BE2C (cell line): Measurements from ENCODE around the gene MXD4.

ENCODE experiments used
- DNase-seq: peaks from one replicate; pipeline ENCODE4 v3.0.0-alpha.2; 2020
- H3K27me3 ChIP-seq: fragments of 250-450 bp; sonication (Bioruptor Pico); 2 replicates; pipeline ENCODE4 v1.5.1; 2020; ENCODE audit warnings: mild to moderate bottlenecking
- H3K36me3 ChIP-seq: fragments of 250-450 bp; sonication (Bioruptor Pico); 2 replicates; pipeline ENCODE4 v1.5.1; 2020; ENCODE audit warnings: mild to moderate bottlenecking
- H3K4me1 ChIP-seq: fragments of 250-450 bp; sonication (Bioruptor Pico); 2 replicates; pipeline ENCODE4 v1.5.1; 2020
- H3K4me3 ChIP-seq: 2 replicates; pipeline ENCODE4 v1.5.1; 2011; ENCODE audit warnings: low read depth, low read length
- H3K9me3 ChIP-seq: fragments of 250-450 bp; sonication (Bioruptor Pico); 2 replicates; pipeline ENCODE4 v1.5.1; 2020
- CTCF ChIP-seq: IDR thresholded peaks from 2 replicates; pipeline ENCODE4 v1.5.1; 2012; ENCODE audit warnings: mild to moderate bottlenecking, low read depth, low read length

MXD4 gene

DNA sequence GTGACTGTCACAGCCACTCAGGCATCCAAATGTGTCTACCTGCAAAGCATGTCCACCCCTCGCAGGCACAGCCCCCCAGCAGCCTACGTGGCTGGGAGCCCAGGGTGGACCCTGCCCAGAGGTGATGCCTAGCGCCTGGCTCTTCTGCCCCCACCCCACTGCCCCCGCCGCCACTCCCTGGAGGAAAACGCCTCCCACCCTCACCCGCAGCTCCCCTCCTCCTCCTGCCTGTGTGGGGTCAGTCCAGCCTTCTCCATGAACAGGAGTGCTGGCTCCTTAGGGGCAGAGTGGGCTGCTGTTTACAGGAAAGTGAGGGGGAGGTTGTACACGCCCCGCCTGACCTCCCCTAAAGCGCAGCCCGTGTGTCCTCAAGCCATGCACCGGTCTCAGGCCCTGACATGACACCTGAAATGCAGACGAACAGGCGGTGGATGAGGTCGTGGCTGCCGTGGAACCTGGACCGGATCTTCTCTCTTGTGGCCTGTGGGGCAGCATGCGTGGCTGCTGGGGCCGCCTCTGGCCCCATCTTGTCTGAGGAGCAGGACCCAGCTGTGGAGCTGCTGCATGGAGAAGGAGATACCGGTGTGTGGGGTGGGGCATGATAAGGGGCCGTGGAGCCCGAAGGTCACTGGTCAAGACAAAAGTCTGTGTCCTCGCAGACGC is 11.9 kb upstream of the MXD4 start:
- peaks cover 16% of the 10 kb centered on the region for H3K4me1 ChIP-seq
- no peak overlapping the region for H3K4me3 ChIP-seq
- no peak for DNase-seq
- H3K27me3 ChIP-seq = no peaks in the 10 kb centered on the region
- no peak for TF ChIP-seq CTCF
- no peaks in the 10 kb centered on the region for H3K36me3 ChIP-seq
- no peaks in the 10 kb centered on the region for H3K9me3 ChIP-seq

DNA sequence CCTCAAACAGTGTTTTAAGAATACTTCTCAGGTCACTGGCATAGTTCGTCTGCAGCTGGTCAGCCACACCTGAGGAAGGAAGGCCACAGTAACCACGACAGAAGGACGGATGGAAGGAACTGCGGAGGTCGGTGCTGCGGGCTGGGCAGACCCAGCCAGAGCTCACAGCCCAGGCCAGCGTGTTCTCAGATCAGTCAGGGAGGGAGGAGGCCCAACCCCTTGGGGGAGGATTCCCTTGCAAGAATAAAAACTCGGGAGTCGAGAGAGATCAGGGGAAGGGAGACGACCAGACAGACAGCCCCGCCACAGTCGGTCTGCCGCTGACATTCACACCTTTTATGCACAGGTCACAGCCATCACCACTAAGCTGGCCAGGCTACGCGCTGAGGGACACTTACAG is 11.3 kb upstream of the MXD4 start:
- no peaks in the 10 kb centered on the region for H3K27me3 ChIP-seq
- no peaks in the 10 kb centered on the region for H3K36me3 ChIP-seq
- no peak overlapping the region for H3K4me3 ChIP-seq
- no peak for DNase-seq
- no peaks in the 10 kb centered on the region for H3K9me3 ChIP-seq
- H3K4me1 ChIP-seq = peaks cover 16% of the 10 kb centered on the region
- TF ChIP-seq CTCF = no peak

DNA sequence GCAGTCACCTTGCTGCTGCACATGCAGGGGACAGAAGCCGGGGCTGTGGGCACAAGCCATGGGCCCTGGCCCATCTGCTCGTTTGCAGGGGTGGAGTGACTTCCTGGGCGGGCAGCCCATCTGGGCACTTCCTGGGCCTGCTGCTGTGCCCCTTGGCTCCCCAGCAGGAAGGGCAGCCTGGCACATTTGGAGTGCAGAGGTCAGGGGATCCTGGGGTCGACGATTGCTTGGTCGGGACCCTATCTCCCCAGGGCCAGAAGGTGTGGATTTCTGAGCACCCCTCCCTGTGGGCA is 10.9 kb upstream of the MXD4 start:
- no peaks in the 10 kb centered on the region for H3K36me3 ChIP-seq
- H3K27me3 ChIP-seq = no peaks in the 10 kb centered on the region
- DNase-seq = no peak
- TF ChIP-seq CTCF = no peak
- H3K4me3 ChIP-seq = no peak overlapping the region
- peaks cover 16% of the 10 kb centered on the region for H3K4me1 ChIP-seq
- H3K9me3 ChIP-seq = no peaks in the 10 kb centered on the region

DNA sequence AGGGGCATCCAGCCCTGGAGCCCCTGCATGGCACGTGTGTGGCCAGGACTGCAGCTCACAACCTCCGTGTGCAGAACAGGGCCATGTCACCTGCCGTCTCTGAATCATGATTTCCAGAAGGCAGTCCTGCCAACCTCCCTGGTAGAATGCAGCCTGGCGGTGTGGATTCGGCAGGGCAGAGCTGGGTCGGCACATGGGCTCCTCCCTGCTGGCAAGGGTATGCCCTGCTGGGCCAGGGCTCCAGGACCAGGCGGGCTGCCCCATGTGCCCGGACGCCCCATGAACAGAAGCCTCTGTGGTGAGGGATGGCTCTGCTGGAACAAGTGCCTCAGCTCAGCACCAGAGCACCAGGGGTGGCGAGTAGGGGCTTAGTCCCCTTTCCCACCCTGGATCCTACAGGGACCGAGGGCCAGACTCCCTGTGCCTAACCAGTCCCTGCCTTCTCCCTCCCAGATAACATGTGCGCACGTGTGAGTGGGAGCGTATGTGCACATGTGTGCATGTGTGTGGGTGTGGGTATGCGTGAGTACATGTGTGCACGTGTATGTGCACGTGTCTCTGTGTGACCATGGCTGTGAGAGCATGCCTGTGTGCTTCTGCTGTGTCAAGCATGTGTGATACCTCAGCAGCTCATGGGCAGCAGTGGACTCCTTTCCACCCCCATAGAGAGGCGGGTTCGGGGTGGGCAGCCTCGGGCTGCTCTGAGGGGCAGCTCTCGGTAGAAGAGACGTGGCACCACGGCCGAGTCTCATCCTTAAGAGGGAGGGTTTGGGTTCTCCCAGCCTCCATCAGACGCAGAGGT is 10.3 kb upstream of the MXD4 start:
- no peak for DNase-seq
- H3K9me3 ChIP-seq = no peaks in the 10 kb centered on the region
- TF ChIP-seq CTCF = no peak
- no peaks in the 10 kb centered on the region for H3K36me3 ChIP-seq
- no peaks in the 10 kb centered on the region for H3K27me3 ChIP-seq
- H3K4me3 ChIP-seq = no peak overlapping the region
- H3K4me1 ChIP-seq = peaks cover 16% of the 10 kb centered on the region

DNA sequence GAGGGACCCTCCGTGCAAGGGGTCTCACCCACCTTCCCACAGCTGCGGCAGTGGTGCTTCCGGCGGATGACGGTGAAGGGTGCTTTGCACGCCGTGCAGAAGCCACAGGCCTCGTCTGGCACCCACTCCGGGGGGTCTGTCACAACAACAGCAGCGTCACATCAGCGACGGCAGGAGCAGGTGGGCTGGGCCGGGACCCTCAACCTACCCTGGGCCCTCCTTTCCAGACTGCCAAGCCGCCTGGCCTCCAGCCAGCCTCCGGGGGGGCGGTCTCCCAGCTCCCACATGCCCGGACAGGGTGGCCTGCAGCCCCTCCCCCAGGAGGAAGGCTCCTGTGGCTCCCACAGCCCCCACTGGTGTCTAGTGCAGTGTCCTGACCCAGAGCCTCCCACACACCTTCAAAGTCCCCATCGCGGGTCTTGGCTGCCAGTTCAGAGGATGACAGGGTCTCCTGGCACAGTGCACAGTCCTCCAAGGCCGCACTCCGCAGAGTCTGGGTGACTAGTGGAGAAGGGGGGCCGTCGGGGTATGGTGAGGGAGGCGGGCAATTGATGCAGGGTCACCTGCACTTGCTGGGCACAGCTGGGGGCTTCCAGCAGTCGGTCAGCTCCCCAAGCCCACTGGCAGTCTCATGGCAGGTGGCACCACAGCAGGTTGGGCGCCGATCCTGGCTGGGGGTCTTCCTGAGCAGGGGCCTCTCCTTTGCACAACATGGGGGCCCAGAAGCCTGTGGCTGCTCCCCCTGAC is 9.5 kb upstream of the MXD4 start:
- TF ChIP-seq CTCF = no peak
- Histone ChIP-seq H3K4me3 (no peak overlapping the region), H3K9me3 (no peaks in the 10 kb centered on the region), H3K4me1 (peaks cover 16% of the 10 kb centered on the region), H3K36me3 (no peaks in the 10 kb centered on the region), H3K27me3 (no peaks in the 10 kb centered on the region)
- no peak for DNase-seq
